IMR-90 (cell line): ENCODE measurements around the gene MOV10L1. TPM values are rescaled to one million over a fixed set of nuclear protein-coding genes. Genes with fewer than 3 reads are reported as not detected.

Experiments used
- ATAC-seq: fragments of 200-7000 bp; cut with Tn5 transposase; 2 replicates; pipeline ENCODE4 v1.9.1; 2020; ENCODE audit warnings: low read depth, mild to moderate bottlenecking, moderate library complexity
- BruUV-seq: library from RNA; stranded (reverse); fragments of 400-500 nt; replicated peaks from 2 replicates; lab custom pipeline; 2021; lab: Mats Ljungman, UMichigan
- CTCF ChIA-PET: fragments of 300-600 bp; formaldehyde crosslinking; extraction: SDS; loops from one replicate; lab custom pipeline; 2021; ENCODE audit warnings: antibody characterized with exemption; lab: Yijun Ruan, JAX
- POLR2A ChIA-PET: fragments of 300-600 bp; sonication (Branson Sonifier 250); formaldehyde crosslinking; loops from one replicate; lab custom pipeline; 2022; ENCODE audit warnings: antibody characterized with exemption; ENCODE audit not compliant: unreplicated experiment; lab: Charles Lee
- DNase-seq: peaks from one replicate; pipeline ENCODE4 v3.0.0; 2013
- H2AFZ ChIP-seq: replicated peaks from 2 replicates; pipeline ENCODE3; 2013; ENCODE audit warnings: low read length, mild to moderate bottlenecking; ENCODE audit not compliant: poor library complexity
- H2AK5ac ChIP-seq: 2 replicates; pipeline ENCODE4 v1.6.1; 2013; ENCODE audit warnings: low read depth, low read length, inconsistent platforms
- H2AK9ac ChIP-seq: replicated peaks from 2 replicates; pipeline ENCODE3; 2013; ENCODE audit warnings: mild to moderate bottlenecking, low read depth, low read length, moderate library complexity; ENCODE audit not compliant: poor library complexity
- H2BK120ac ChIP-seq: 2 replicates; pipeline ENCODE4 v1.6.1; 2013; ENCODE audit warnings: low read depth, low read length, inconsistent platforms
- H2BK15ac ChIP-seq: 3 replicates; pipeline ENCODE4 v1.6.1; 2013; ENCODE audit warnings: low read depth, low read length, inconsistent platforms
- H2BK20ac ChIP-seq: 2 replicates; pipeline ENCODE4 v1.6.1; 2013; ENCODE audit warnings: low read depth, mild to moderate bottlenecking, inconsistent platforms, low read length, moderate library complexity
- H2BK5ac ChIP-seq: 2 replicates; pipeline ENCODE4 v1.6.1; 2013; ENCODE audit warnings: mild to moderate bottlenecking, low read depth, low read length, inconsistent platforms; ENCODE audit not compliant: poor library complexity, severe bottlenecking
- H3K14ac ChIP-seq: replicated peaks from 2 replicates; pipeline ENCODE4 v1.6.1; 2013; ENCODE audit warnings: low read depth, low read length, inconsistent platforms
- H3K18ac ChIP-seq: 2 replicates; pipeline ENCODE4 v1.6.1; 2013; ENCODE audit warnings: low read depth, low read length, control low read depth
- H3K23ac ChIP-seq: 2 replicates; pipeline ENCODE4 v1.6.1; 2013; ENCODE audit warnings: low read depth, low read length, inconsistent platforms
- H3K27ac ChIP-seq: 2 replicates; pipeline ENCODE4 v1.5.1; 2013; ENCODE audit warnings: mild to moderate bottlenecking, control low read depth, low read length; ENCODE audit not compliant: insufficient read depth
- H3K27me3 ChIP-seq: 2 replicates; pipeline ENCODE4 v1.6.1; 2013; ENCODE audit warnings: low read length; ENCODE audit not compliant: control insufficient read depth, insufficient read depth
- H3K36me3 ChIP-seq: 2 replicates; pipeline ENCODE4 v1.6.1; 2013; ENCODE audit warnings: low read length, mixed read lengths; ENCODE audit not compliant: control insufficient read depth, insufficient read depth
- H3K4ac ChIP-seq: 2 replicates; pipeline ENCODE4 v1.6.1; 2013; ENCODE audit warnings: low read depth, low read length, inconsistent platforms
- H3K4me1 ChIP-seq: 2 replicates; pipeline ENCODE4 v1.6.1; 2013; ENCODE audit warnings: low read length, mixed read lengths; ENCODE audit not compliant: control insufficient read depth, insufficient read depth
- H3K4me2 ChIP-seq: 2 replicates; pipeline ENCODE4 v1.6.1; 2013; ENCODE audit warnings: low read depth, mild to moderate bottlenecking, control low read depth, low read length, moderate library complexity
- H3K4me3 ChIP-seq: 2 replicates; pipeline ENCODE4 v1.5.1; 2013; ENCODE audit warnings: low read depth, mild to moderate bottlenecking, control low read depth, low read length, moderate library complexity; ENCODE audit not compliant: insufficient read depth
- H3K56ac ChIP-seq: 2 replicates; pipeline ENCODE4 v1.6.1; 2013; ENCODE audit warnings: low read length, inconsistent platforms; ENCODE audit not compliant: insufficient read depth; ENCODE audit errors: extremely low read depth
- H3K79me1 ChIP-seq, 2 experiments: 2 replicates each; pipeline ENCODE4 v1.6.1; 2013; ENCODE audit warnings: low read length in 2 of 2, inconsistent platforms in 1 of 2, low read depth in 1 of 2
- H3K9ac ChIP-seq: 2 replicates; pipeline ENCODE4 v1.6.1; 2013; ENCODE audit warnings: low read depth, low read length, control low read depth
- H3K9me1 ChIP-seq: 2 replicates; pipeline ENCODE4 v1.6.1; 2013; ENCODE audit warnings: low read length, inconsistent platforms; ENCODE audit not compliant: insufficient read depth
- H3K9me3 ChIP-seq: 2 replicates; pipeline ENCODE4 v1.6.1; 2013; ENCODE audit warnings: low read length; ENCODE audit not compliant: control insufficient read depth, insufficient read depth
- H4K20me1 ChIP-seq: 2 replicates; pipeline ENCODE4 v1.6.1; 2013; ENCODE audit warnings: low read length, inconsistent platforms; ENCODE audit not compliant: insufficient read depth
- H4K5ac ChIP-seq: 2 replicates; pipeline ENCODE4 v1.6.1; 2013; ENCODE audit warnings: mild to moderate bottlenecking, low read depth, low read length, control low read depth
- H4K8ac ChIP-seq, 2 experiments: 2 replicates each; pipeline ENCODE4 v1.6.1; 2013; ENCODE audit warnings: low read depth in 2 of 2, low read length in 2 of 2, control low read depth in 1 of 2, inconsistent platforms in 1 of 2
- H4K91ac ChIP-seq: 2 replicates; pipeline ENCODE4 v1.6.1; 2013; ENCODE audit warnings: low read depth, low read length, inconsistent platforms; ENCODE audit not compliant: insufficient read depth
- MXI1 ChIP-seq: IDR thresholded peaks from 2 replicates; pipeline ENCODE4 v1.6.1; 2012; ENCODE audit warnings: low read depth, mild to moderate bottlenecking, low read length, moderate library complexity, borderline replicate concordance
- WGBS, 2 experiments: methylation state at CpG; one replicate each; pipeline versions ENCODE4 v1.1.5 to v1.1.7; 2013; ENCODE audit warnings: missing lambda C conversion rate in 2 of 2; ENCODE audit not compliant: insufficient read length in 1 of 2; ENCODE audit errors: extremely low coverage in 2 of 2; 5-methylcytosine and 5-hydroxymethylcytosine counted together
- dilution Hi-C: fragments of 300-500 bp; cut with HindIII; formaldehyde crosslinking; loops from one replicate; pipeline ENCODE4 v1.14.3; 2018; ENCODE audit warnings: low sequenced_read_pairs; ENCODE audit not compliant: unreplicated experiment
- in situ Hi-C: fragments of 300-500 bp; cut with MboI; formaldehyde crosslinking; loops from 3 replicates; pipeline ENCODE4 v1.14.3; 2019; ENCODE audit warnings: low sequenced_read_pairs, inconsistent platforms, mixed read lengths
- intact Hi-C: fragments of 100-400 bp; cut with micrococcal nuclease; formaldehyde crosslinking; loops from 2 replicates; pipeline ENCODE4 v1.10.0; 2022
- polyA plus RNA-seq, 3 experiments: library from polyadenylated mRNA; depleted of rRNA; stranded (reverse); fragments of >200 nt; gene quantifications; 2 replicates each; pipeline ENCODE4 v1.2.3, GENCODE V29; 2012; ENCODE audit warnings: low replicate concordance in 1 of 3
- total RNA-seq: library from RNA; depleted of rRNA; stranded (reverse); fragments of >200 nt; gene quantifications from 2 replicates; pipeline ENCODE4 v1.2.3, GENCODE V29; 2012

Gene MOV10L1
- total and polyA plus RNA-seq, 2 of the 4 experiments (the other 2 are of a cell fraction), result 0.72 to 1.4 TPM

DNA sequence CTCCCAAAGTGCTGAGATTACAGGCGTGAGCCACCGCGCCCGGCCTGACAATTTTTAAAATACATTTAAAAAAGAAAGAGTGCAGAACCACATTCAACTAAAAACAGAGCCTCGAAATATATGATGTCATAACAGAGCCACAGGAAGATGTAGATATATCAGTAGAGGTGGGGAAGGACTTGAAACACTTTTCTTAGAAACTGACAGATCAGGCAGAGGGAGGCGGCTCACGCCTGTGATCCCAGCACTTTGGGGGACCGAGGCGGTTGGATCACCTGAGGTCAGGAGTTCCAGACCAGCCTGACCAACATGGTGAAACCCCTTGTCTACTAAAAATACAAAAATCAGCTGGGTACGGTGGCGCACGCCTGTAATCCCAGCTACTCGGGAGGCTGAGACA, 11.6 kb upstream of the MOV10L1 start:
- no peak overlapping the region for H3K27ac ChIP-seq
- H2AK9ac ChIP-seq, result no peak overlapping the region
- no peak overlapping the region for H2BK15ac ChIP-seq
- TF ChIP-seq MXI1, result no peak
- no peak overlapping the region for H3K9ac ChIP-seq
- H3K27me3 ChIP-seq, result no peaks in the 10 kb centered on the region
- H3K4me1 ChIP-seq, result no peaks in the 10 kb centered on the region; the same call in 1 of the 2 replicates
- no peak overlapping the region for H2BK20ac ChIP-seq
- H3K36me3 ChIP-seq, result no peaks in the 10 kb centered on the region
- no peak overlapping the region for H2BK5ac ChIP-seq
- no peak overlapping the region for H3K14ac ChIP-seq
- dilution Hi-C loops (no loop called here), in situ Hi-C loops (no loop called here), intact Hi-C loops (no loop called here)
- no peak overlapping the region for H3K4ac ChIP-seq
- H3K23ac ChIP-seq, result no peak overlapping the region
- H3K18ac ChIP-seq, result no peak overlapping the region
- ChIA-PET POLR2A (no interaction called here), CTCF (no interaction called here)
- 100% methylated on average over 1 of the region's 13 CpGs; no CpG with 5 or more reads in 1 of the 2 experiments for WGBS, 2 experiments
- no peak overlapping the region for H2AFZ ChIP-seq
- no peak overlapping the region for H4K8ac ChIP-seq
- H3K56ac ChIP-seq, result no peak overlapping the region
- no peak for ATAC-seq
- no peak overlapping the region for H3K4me3 ChIP-seq
- no peak for DNase-seq
- H3K79me1 ChIP-seq, result no peaks in the 10 kb centered on the region
- H4K20me1 ChIP-seq, result no peaks in the 10 kb centered on the region
- no peak overlapping the region for H2AK5ac ChIP-seq
- H3K4me2 ChIP-seq, result no peak overlapping the region
- H3K9me3 ChIP-seq, result no peaks in the 10 kb centered on the region
- no TSS peak for BruUV-seq
- no peak overlapping the region for H4K91ac ChIP-seq
- H3K9me1 ChIP-seq, result no peaks in the 10 kb centered on the region
- no peak overlapping the region for H4K5ac ChIP-seq
- no peak overlapping the region for H2BK120ac ChIP-seq
